C4-2B (cell line): ENCODE results near the gene ARHGAP26.

Experiments used
- ZFX ChIP-seq: fragments of 450-650 bp; IDR thresholded peaks from 2 replicates; pipeline ENCODE4 v1.6.1; 2017
- TF ChIP-seq, protein P1 (sequence below): fragments of 450-650 bp; conservative IDR thresholded peaks from 2 replicates; pipeline ENCODE4 v1.5.1; 2017; ENCODE audit warnings: mild to moderate bottlenecking

DNA sequence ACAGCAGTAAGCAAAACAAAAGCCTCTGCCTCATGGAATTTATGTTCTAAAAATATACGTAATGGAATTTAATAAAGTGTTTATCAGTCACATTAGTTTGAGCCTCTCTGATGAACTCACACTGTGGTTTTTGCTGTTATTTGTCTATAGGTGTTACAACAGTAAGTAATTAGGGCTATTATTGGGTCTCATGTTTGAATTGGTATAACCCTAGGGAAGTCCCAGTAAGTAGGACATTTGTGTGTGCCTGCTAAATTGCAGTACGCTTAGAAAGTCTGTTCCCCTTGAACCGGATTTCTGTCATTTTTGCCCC, 435.7 kb downstream of the ARHGAP26 start:
- TF ChIP-seq, protein P1, sequence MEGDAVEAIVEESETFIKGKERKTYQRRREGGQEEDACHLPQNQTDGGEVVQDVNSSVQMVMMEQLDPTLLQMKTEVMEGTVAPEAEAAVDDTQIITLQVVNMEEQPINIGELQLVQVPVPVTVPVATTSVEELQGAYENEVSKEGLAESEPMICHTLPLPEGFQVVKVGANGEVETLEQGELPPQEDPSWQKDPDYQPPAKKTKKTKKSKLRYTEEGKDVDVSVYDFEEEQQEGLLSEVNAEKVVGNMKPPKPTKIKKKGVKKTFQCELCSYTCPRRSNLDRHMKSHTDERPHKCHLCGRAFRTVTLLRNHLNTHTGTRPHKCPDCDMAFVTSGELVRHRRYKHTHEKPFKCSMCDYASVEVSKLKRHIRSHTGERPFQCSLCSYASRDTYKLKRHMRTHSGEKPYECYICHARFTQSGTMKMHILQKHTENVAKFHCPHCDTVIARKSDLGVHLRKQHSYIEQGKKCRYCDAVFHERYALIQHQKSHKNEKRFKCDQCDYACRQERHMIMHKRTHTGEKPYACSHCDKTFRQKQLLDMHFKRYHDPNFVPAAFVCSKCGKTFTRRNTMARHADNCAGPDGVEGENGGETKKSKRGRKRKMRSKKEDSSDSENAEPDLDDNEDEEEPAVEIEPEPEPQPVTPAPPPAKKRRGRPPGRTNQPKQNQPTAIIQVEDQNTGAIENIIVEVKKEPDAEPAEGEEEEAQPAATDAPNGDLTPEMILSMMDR: no peak
- TF ChIP-seq ZFX: no peak
